HG02798 (cell line): ENCODE measurements around the gene GIT1.

Source experiments
- ATAC-seq: cut with Tn5 transposase; IDR thresholded peaks from one replicate; pipeline ENCODE4 v1.9.1; 2021; ENCODE audit warnings: mild to moderate bottlenecking; ENCODE audit not compliant: unreplicated experiment, poor library complexity

The GIT1 gene

GRCh38 chr17:29582772-29583171, 6.7 kb downstream of the GIT1 start:
- ATAC-seq: no peak

- ATAC-seq: no peak
Observed at GRCh38 chr17:29582254-29582765, 7.1 kb downstream of the GIT1 start.

- ATAC-seq: no peak
Observed at GRCh38 chr17:29581583-29582253, 7.7 kb downstream of the GIT1 start.

- peak; percentile 83 for ATAC-seq
Observed at GRCh38 chr17:29579866-29580771, 9.3 kb downstream of the GIT1 start.

GRCh38 chr17:29578626-29579485, 10.6 kb downstream of the GIT1 start:
- ATAC-seq: no peak

GRCh38 chr17:29577385-29578211, 11.8 kb downstream of the GIT1 start:
- no peak for ATAC-seq

- no peak for ATAC-seq
Observed at GRCh38 chr17:29577001-29577370, 12.5 kb downstream of the GIT1 start.

GRCh38 chr17:29576214-29577000, 13.0 kb downstream of the GIT1 start:
- ATAC-seq: no peak

- no peak for ATAC-seq
Observed at GRCh38 chr17:29575511-29576213, 13.8 kb downstream of the GIT1 start.

GRCh38 chr17:29574732-29575510, 14.5 kb downstream of the GIT1 start:
- no peak for ATAC-seq

GRCh38 chr17:29573871-29574731, 15.3 kb downstream of the GIT1 start:
- ATAC-seq: no peak

GRCh38 chr17:29573558-29573869, 15.9 kb downstream of the GIT1 start:
- no peak for ATAC-seq

- ATAC-seq: peak; percentile 46
Observed at GRCh38 chr17:29572691-29573557, 16.5 kb downstream of the GIT1 start.

- no peak for ATAC-seq
Observed at GRCh38 chr17:29571883-29572681, 17.4 kb downstream of the GIT1 start.

GRCh38 chr17:29571486-29571882, 18.0 kb downstream of the GIT1 start:
- no peak for ATAC-seq
